ENCODE measurements around the gene NUBP1.
A peak's percentile ranks its signal among the peaks of the same experiment; 100 is the strongest.

NUBP1 gene

GRCh38 chr16:10731790-10732189 is 11.9 kb upstream of the NUBP1 start:
- H3K79me1 ChIP-seq (ENCODE audit: low read depth, low read length), result no peaks in the 10 kb centered on the region
- no peak overlapping the region for H4K8ac ChIP-seq (ENCODE audit: low read depth, low read length)
- no peaks in the 10 kb centered on the region for H3K4me1 ChIP-seq (ENCODE audit: control insufficient read depth in 2 of 2, insufficient read depth in 1 of 2, low read depth in 1 of 2, low read length in 2 of 2)
- no peak overlapping the region for H3K9ac ChIP-seq (ENCODE audit: low read depth, low read length, poor library complexity)
- peak overlapping the region in 1 of 2 donors; percentile 65 for H3K4me3 ChIP-seq (ENCODE audit: low read length in 2 of 2)
- H3K4ac ChIP-seq (ENCODE audit: low read length), result no peak overlapping the region
- no peak for DNase-seq (ENCODE audit: low spot score)
- H3K4me2 ChIP-seq (ENCODE audit: insufficient read depth, low read length, poor library complexity, severe bottlenecking), result no peak overlapping the region
- H2AFZ ChIP-seq (ENCODE audit: low read length), result no peak overlapping the region
- H3K36me3 ChIP-seq (replicated peaks in 1 of 2; ENCODE audit: control insufficient read depth in 2 of 2, insufficient read depth in 2 of 2, low read length in 2 of 2), result no peaks in the 10 kb centered on the region
- H2BK120ac ChIP-seq (ENCODE audit: low read depth, low read length), result no peak overlapping the region
- H3K14ac ChIP-seq (ENCODE audit: low read length), result no peak overlapping the region
- no peak overlapping the region for H2BK15ac ChIP-seq (ENCODE audit: low read length)
- no peak overlapping the region for H4K91ac ChIP-seq (ENCODE audit: low read depth, low read length, poor library complexity)
- H2BK5ac ChIP-seq (ENCODE audit: low read length), result no peak overlapping the region
- H3K27ac ChIP-seq (replicated peaks; ENCODE audit: low read length), result no peak overlapping the region
- H3K9me3 ChIP-seq (replicated peaks in 1 of 2; ENCODE audit: control insufficient read depth in 2 of 2, insufficient read depth in 1 of 2, low read depth in 1 of 2, low read length in 2 of 2), result peaks cover 0 to 3% of the 10 kb centered on the region in 2 donors
- no peak overlapping the region for H3K23ac ChIP-seq (ENCODE audit: low read depth, low read length, poor library complexity)
- H2AK5ac ChIP-seq (ENCODE audit: low read depth, low read length), result no peak overlapping the region
- WGBS, 2 donors (ENCODE audit: extremely low coverage in 2 of 2, insufficient read length in 2 of 2, insufficient replicate concordance in 1 of 2), result no CpG with 5 or more reads among the region's 7 CpGs
- H3K27me3 ChIP-seq (ENCODE audit: control insufficient read depth in 3 of 3, insufficient read depth in 3 of 3, low read depth in 1 of 3, low read length in 3 of 3), result no peaks in the 10 kb centered on the region
- no peak overlapping the region for H3K18ac ChIP-seq (ENCODE audit: low read length)
- no peak overlapping the region for H2BK12ac ChIP-seq (ENCODE audit: low read length)

GRCh38 chr16:10737068-10737625 is 6.5 kb upstream of the NUBP1 start:
- WGBS, 2 donors (ENCODE audit: extremely low coverage in 2 of 2, insufficient read length in 2 of 2, insufficient replicate concordance in 1 of 2), result no CpG with 5 or more reads among the region's 12 CpGs
- H2AFZ ChIP-seq (ENCODE audit: low read length), result peak overlapping the region; percentile 82
- no peak overlapping the region for H3K4ac ChIP-seq (ENCODE audit: low read length)
- H3K27me3 ChIP-seq (ENCODE audit: control insufficient read depth in 3 of 3, insufficient read depth in 3 of 3, low read depth in 1 of 3, low read length in 3 of 3), result no peaks in the 10 kb centered on the region
- no peak overlapping the region for H2BK12ac ChIP-seq (ENCODE audit: low read length)
- no peak overlapping the region for H2BK5ac ChIP-seq (ENCODE audit: low read length)
- H3K23ac ChIP-seq (ENCODE audit: low read depth, low read length, poor library complexity), result no peak overlapping the region
- no peak overlapping the region for H2BK15ac ChIP-seq (ENCODE audit: low read length)
- H3K9ac ChIP-seq (ENCODE audit: low read depth, low read length, poor library complexity), result no peak overlapping the region
- H3K14ac ChIP-seq (ENCODE audit: low read length), result no peak overlapping the region
- no peak overlapping the region for H3K27ac ChIP-seq (replicated peaks; ENCODE audit: low read length)
- no peaks in the 10 kb centered on the region for H3K9me3 ChIP-seq (replicated peaks in 1 of 2; ENCODE audit: control insufficient read depth in 2 of 2, insufficient read depth in 1 of 2, low read depth in 1 of 2, low read length in 2 of 2)
- H3K4me1 ChIP-seq (ENCODE audit: control insufficient read depth in 2 of 2, insufficient read depth in 1 of 2, low read depth in 1 of 2, low read length in 2 of 2), result no peaks in the 10 kb centered on the region
- H3K4me3 ChIP-seq (ENCODE audit: low read length in 2 of 2), result no peak overlapping the region
- H2BK120ac ChIP-seq (ENCODE audit: low read depth, low read length), result no peak overlapping the region
- H3K36me3 ChIP-seq (replicated peaks in 1 of 2; ENCODE audit: control insufficient read depth in 2 of 2, insufficient read depth in 2 of 2, low read length in 2 of 2), result no peaks in the 10 kb centered on the region
- H4K91ac ChIP-seq (ENCODE audit: low read depth, low read length, poor library complexity), result no peak overlapping the region
- DNase-seq (ENCODE audit: low spot score), result peak; percentile 69
- no peak overlapping the region for H3K18ac ChIP-seq (ENCODE audit: low read length)
- H4K8ac ChIP-seq (ENCODE audit: low read depth, low read length), result no peak overlapping the region
- no peak overlapping the region for H2AK5ac ChIP-seq (ENCODE audit: low read depth, low read length)
- no peaks in the 10 kb centered on the region for H3K79me1 ChIP-seq (ENCODE audit: low read depth, low read length)
- no peak overlapping the region for H3K4me2 ChIP-seq (ENCODE audit: insufficient read depth, low read length, poor library complexity, severe bottlenecking)

- Histone ChIP-seq H3K4ac (ENCODE audit: low read length) (no peak overlapping the region), H2BK12ac (ENCODE audit: low read length) (no peak overlapping the region), H3K79me1 (ENCODE audit: low read depth, low read length) (no peaks in the 10 kb centered on the region), H3K9me3 (replicated peaks in 1 of 2; ENCODE audit: control insufficient read depth in 2 of 2, insufficient read depth in 1 of 2, low read depth in 1 of 2, low read length in 2 of 2) (no peaks in the 10 kb centered on the region), H3K18ac (ENCODE audit: low read length) (no peak overlapping the region), H4K91ac (ENCODE audit: low read depth, low read length, poor library complexity) (no peak overlapping the region), H3K23ac (ENCODE audit: low read depth, low read length, poor library complexity) (no peak overlapping the region), H2AK5ac (ENCODE audit: low read depth, low read length) (peak overlapping the region; percentile 86), H3K36me3 (replicated peaks in 1 of 2; ENCODE audit: control insufficient read depth in 2 of 2, insufficient read depth in 2 of 2, low read length in 2 of 2) (no peaks in the 10 kb centered on the region), H3K27ac (replicated peaks; ENCODE audit: low read length) (no peak overlapping the region), H2AFZ (ENCODE audit: low read length) (no peak overlapping the region), H3K4me3 (ENCODE audit: low read length in 2 of 2) (no peak overlapping the region), H2BK120ac (ENCODE audit: low read depth, low read length) (no peak overlapping the region), H3K9ac (ENCODE audit: low read depth, low read length, poor library complexity) (peak overlapping the region; percentile 0), H3K4me2 (ENCODE audit: insufficient read depth, low read length, poor library complexity, severe bottlenecking) (no peak overlapping the region), H3K27me3 (ENCODE audit: control insufficient read depth in 3 of 3, insufficient read depth in 3 of 3, low read depth in 1 of 3, low read length in 3 of 3) (no peaks in the 10 kb centered on the region), H3K14ac (ENCODE audit: low read length) (no peak overlapping the region), H2BK15ac (ENCODE audit: low read length) (no peak overlapping the region), H3K4me1 (ENCODE audit: control insufficient read depth in 2 of 2, insufficient read depth in 1 of 2, low read depth in 1 of 2, low read length in 2 of 2) (peaks cover 0 to 2% of the 10 kb centered on the region in 2 donors), H4K8ac (ENCODE audit: low read depth, low read length) (no peak overlapping the region), H2BK5ac (ENCODE audit: low read length) (no peak overlapping the region)
- no peak for DNase-seq (ENCODE audit: low spot score)
- no CpG with 5 or more reads among the region's 12 CpGs for WGBS, 2 donors (ENCODE audit: extremely low coverage in 2 of 2, insufficient read length in 2 of 2, insufficient replicate concordance in 1 of 2)
Measured at GRCh38 chr16:10738231-10739077, 5.2 kb upstream of the NUBP1 start.

- H3K36me3 ChIP-seq (replicated peaks in 1 of 2; ENCODE audit: control insufficient read depth in 2 of 2, insufficient read depth in 2 of 2, low read length in 2 of 2), result no peaks in the 10 kb centered on the region
- no peaks in the 10 kb centered on the region for H3K79me1 ChIP-seq (ENCODE audit: low read depth, low read length)
- no peak overlapping the region for H3K27ac ChIP-seq (replicated peaks; ENCODE audit: low read length)
- no peak overlapping the region for H4K8ac ChIP-seq (ENCODE audit: low read depth, low read length)
- no peak overlapping the region for H3K4me2 ChIP-seq (ENCODE audit: insufficient read depth, low read length, poor library complexity, severe bottlenecking)
- H3K4ac ChIP-seq (ENCODE audit: low read length), result no peak overlapping the region
- no peak for DNase-seq (ENCODE audit: low spot score)
- H2BK12ac ChIP-seq (ENCODE audit: low read length), result no peak overlapping the region
- H3K9me3 ChIP-seq (replicated peaks in 1 of 2; ENCODE audit: control insufficient read depth in 2 of 2, insufficient read depth in 1 of 2, low read depth in 1 of 2, low read length in 2 of 2), result no peaks in the 10 kb centered on the region
- no peak overlapping the region for H2BK15ac ChIP-seq (ENCODE audit: low read length)
- no peak overlapping the region for H3K4me3 ChIP-seq (ENCODE audit: low read length in 2 of 2)
- no CpG with 5 or more reads among the region's 10 CpGs for WGBS, 2 donors (ENCODE audit: extremely low coverage in 2 of 2, insufficient read length in 2 of 2, insufficient replicate concordance in 1 of 2)
- no peak overlapping the region for H2AK5ac ChIP-seq (ENCODE audit: low read depth, low read length)
- H3K14ac ChIP-seq (ENCODE audit: low read length), result no peak overlapping the region
- no peaks in the 10 kb centered on the region for H3K27me3 ChIP-seq (ENCODE audit: control insufficient read depth in 3 of 3, insufficient read depth in 3 of 3, low read depth in 1 of 3, low read length in 3 of 3)
- peaks cover 2 to 3% of the 10 kb centered on the region in 2 donors for H3K4me1 ChIP-seq (ENCODE audit: control insufficient read depth in 2 of 2, insufficient read depth in 1 of 2, low read depth in 1 of 2, low read length in 2 of 2)
- H4K91ac ChIP-seq (ENCODE audit: low read depth, low read length, poor library complexity), result no peak overlapping the region
- no peak overlapping the region for H3K18ac ChIP-seq (ENCODE audit: low read length)
- H3K23ac ChIP-seq (ENCODE audit: low read depth, low read length, poor library complexity), result no peak overlapping the region
- H2BK120ac ChIP-seq (ENCODE audit: low read depth, low read length), result no peak overlapping the region
- H2AFZ ChIP-seq (ENCODE audit: low read length), result no peak overlapping the region
- H3K9ac ChIP-seq (ENCODE audit: low read depth, low read length, poor library complexity), result peak overlapping the region; percentile 63
- H2BK5ac ChIP-seq (ENCODE audit: low read length), result no peak overlapping the region
Measured at GRCh38 chr16:10740000-10740844, 3.4 kb upstream of the NUBP1 start.
